ENCODE measurements around the gene PRICKLE2. TPM values are rescaled to one million over a fixed set of nuclear protein-coding genes. Genes with fewer than 3 reads are reported as not detected.

PRICKLE2 gene
- total and polyA plus RNA-seq, 4 donors: 0.89 to 8.0 (median 3.2) TPM

DNA sequence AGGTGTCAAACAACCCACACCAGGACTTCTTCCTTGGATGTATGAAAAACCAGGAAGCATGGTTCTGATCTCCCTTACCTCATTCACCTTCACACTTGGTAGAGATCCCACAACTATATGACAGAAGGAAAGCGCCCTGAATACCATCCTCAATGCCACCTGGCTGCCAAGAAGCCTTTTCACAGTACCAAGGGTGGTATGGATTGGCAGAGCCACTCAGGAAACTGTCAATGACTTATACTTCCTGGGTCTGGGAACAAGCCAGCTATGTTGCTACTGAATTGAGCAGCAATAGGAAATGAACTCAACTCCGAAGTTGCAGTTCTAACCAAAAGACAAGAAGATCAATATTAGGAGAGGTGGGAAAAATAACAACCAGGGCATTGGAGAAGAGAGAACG is 129.5 kb downstream of the PRICKLE2 start:
- Histone ChIP-seq H3K4me1 (ENCODE audit: control insufficient read depth in 4 of 4, insufficient read depth in 4 of 4, low read length in 3 of 4) (no peaks in the 10 kb centered on the region), H3K9me3 (ENCODE audit: control insufficient read depth in 4 of 4, low read length in 3 of 4) (no peaks in the 10 kb centered on the region), H3K36me3 (ENCODE audit: control insufficient read depth in 4 of 4, insufficient read depth in 3 of 4, low read depth in 1 of 4, low read length in 3 of 4) (no peaks in the 10 kb centered on the region), H3K27me3 (ENCODE audit: control insufficient read depth in 4 of 4, insufficient read depth in 4 of 4, low read length in 3 of 4) (no peaks in the 10 kb centered on the region), H3K27ac (ENCODE audit: low read depth in 1 of 2, low read length in 2 of 2) (no peak overlapping the region), H3K4me3 (ENCODE audit: low read depth in 1 of 3, low read length in 3 of 3) (no peak overlapping the region), H3K9ac (ENCODE audit: low read depth in 1 of 2, low read length in 2 of 2) (no peak overlapping the region)
- TF ChIP-seq TAF1 (conservative IDR thresholded peaks at IDR 0.05) (no peak), CTCF (IDR thresholded peaks at IDR 0.05; ENCODE audit: low read depth, low read length, missing input control) (no peak), FOXA2 (IDR thresholded peaks at IDR 0.05) (no peak)
- WGBS: 82% methylated on average over 3 of the region's 3 CpGs
- no peak for DNase-seq (ENCODE audit: low spot score)

DNA sequence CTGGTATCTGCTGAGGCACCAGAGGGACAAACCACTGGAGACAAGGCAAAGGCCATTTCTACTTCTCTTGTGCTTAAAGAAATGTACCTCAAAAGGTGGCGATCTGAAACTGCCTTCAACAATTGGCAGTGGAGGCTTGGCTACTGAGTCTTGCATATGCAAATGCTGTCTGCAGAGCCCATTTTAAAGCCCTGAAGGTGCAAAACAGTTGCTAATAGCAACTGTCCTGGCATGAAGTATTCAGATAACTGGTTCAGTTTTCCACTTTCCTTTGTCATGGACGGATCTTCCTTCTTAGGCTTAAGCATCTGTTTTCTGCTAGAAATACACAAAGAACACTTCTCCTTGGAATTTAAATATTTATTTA is 130.6 kb downstream of the PRICKLE2 start:
- H3K9me3 ChIP-seq (ENCODE audit: control insufficient read depth in 4 of 4, low read length in 3 of 4): no peaks in the 10 kb centered on the region
- H3K27ac ChIP-seq (ENCODE audit: low read depth in 1 of 2, low read length in 2 of 2): no peak overlapping the region
- TF ChIP-seq, protein P1, sequence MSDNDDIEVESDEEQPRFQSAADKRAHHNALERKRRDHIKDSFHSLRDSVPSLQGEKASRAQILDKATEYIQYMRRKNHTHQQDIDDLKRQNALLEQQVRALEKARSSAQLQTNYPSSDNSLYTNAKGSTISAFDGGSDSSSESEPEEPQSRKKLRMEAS (IDR thresholded peaks at IDR 0.05): no peak
- TF ChIP-seq FOXA1 (IDR thresholded peaks at IDR 0.05) (no peak), SP1 (IDR thresholded peaks at IDR 0.05) (no peak), EGR1 (IDR thresholded peaks at IDR 0.05; ENCODE audit: low read depth in 2 of 2) (no peak), RXRA (IDR thresholded peaks at IDR 0.05) (no peak), YY1 (IDR thresholded peaks at IDR 0.05) (no peak), HNF4A (conservative IDR thresholded peaks at IDR 0.05) (no peak), HNF4G (IDR thresholded peaks at IDR 0.05) (no peak), TAF1 (conservative IDR thresholded peaks at IDR 0.05) (no peak), GABPA (IDR thresholded peaks at IDR 0.05 in 1 of 2, conservative IDR thresholded peaks at IDR 0.05 in 1 of 2) (no peak), RAD21 (IDR thresholded peaks at IDR 0.05) (no peak), FOXA2 (IDR thresholded peaks at IDR 0.05) (no peak), REST (IDR thresholded peaks at IDR 0.05) (no peak), ATF3 (IDR thresholded peaks at IDR 0.05) (no peak), CTCF (IDR thresholded peaks at IDR 0.05; ENCODE audit: low read depth, low read length, missing input control) (no peak)
- TF ChIP-seq, protein P2, sequence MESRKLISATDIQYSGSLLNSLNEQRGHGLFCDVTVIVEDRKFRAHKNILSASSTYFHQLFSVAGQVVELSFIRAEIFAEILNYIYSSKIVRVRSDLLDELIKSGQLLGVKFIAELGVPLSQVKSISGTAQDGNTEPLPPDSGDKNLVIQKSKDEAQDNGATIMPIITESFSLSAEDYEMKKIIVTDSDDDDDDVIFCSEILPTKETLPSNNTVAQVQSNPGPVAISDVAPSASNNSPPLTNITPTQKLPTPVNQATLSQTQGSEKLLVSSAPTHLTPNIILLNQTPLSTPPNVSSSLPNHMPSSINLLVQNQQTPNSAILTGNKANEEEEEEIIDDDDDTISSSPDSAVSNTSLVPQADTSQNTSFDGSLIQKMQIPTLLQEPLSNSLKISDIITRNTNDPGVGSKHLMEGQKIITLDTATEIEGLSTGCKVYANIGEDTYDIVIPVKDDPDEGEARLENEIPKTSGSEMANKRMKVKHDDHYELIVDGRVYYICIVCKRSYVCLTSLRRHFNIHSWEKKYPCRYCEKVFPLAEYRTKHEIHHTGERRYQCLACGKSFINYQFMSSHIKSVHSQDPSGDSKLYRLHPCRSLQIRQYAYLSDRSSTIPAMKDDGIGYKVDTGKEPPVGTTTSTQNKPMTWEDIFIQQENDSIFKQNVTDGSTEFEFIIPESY (IDR thresholded peaks at IDR 0.05): no peak
- WGBS: 93% methylated on average over 2 of the region's 2 CpGs
- no peak for DNase-seq (ENCODE audit: low spot score)
- H3K4me3 ChIP-seq (ENCODE audit: low read depth in 1 of 3, low read length in 3 of 3): no peak overlapping the region
- H3K9ac ChIP-seq (ENCODE audit: low read depth in 1 of 2, low read length in 2 of 2): no peak overlapping the region
- no peaks in the 10 kb centered on the region for H3K4me1 ChIP-seq (ENCODE audit: control insufficient read depth in 4 of 4, insufficient read depth in 4 of 4, low read length in 3 of 4)
- no peaks in the 10 kb centered on the region for H3K27me3 ChIP-seq (ENCODE audit: control insufficient read depth in 4 of 4, insufficient read depth in 4 of 4, low read length in 3 of 4)
- no peaks in the 10 kb centered on the region for H3K36me3 ChIP-seq (ENCODE audit: control insufficient read depth in 4 of 4, insufficient read depth in 3 of 4, low read depth in 1 of 4, low read length in 3 of 4)

Measured in liver (tissue), 9 donors.